GM08714 (cell line): Measurements from ENCODE around the gene DNAH6.
"Not testable (repeated sequence)": the region's sequence is repeated elsewhere in the genome, so short reads cannot be mapped to it uniquely, and the experiment has no call there.

Source experiments
- H3K4me3 ChIP-seq: fragments of 200-500 bp; sonication (Bioruptor generic); 2 replicates; pipeline ENCODE4 v1.5.1; 2014; ENCODE audit warnings: mild to moderate bottlenecking, low read length, inconsistent platforms
- ZNF274 ChIP-seq: IDR thresholded peaks from 2 replicates; pipeline ENCODE4 v1.6.1; 2012; ENCODE audit warnings: mild to moderate bottlenecking, low read depth, low read length

DNAH6 gene

GRCh38 chr2:84766791-84767190, 250.5 kb downstream of the DNAH6 start:
- H3K4me3 ChIP-seq, result no peak overlapping the region
- no peak for TF ChIP-seq ZNF274

GRCh38 chr2:84768840-84769239, 252.5 kb downstream of the DNAH6 start:
- TF ChIP-seq ZNF274, result no peak
- no peak overlapping the region for H3K4me3 ChIP-seq

DNA sequence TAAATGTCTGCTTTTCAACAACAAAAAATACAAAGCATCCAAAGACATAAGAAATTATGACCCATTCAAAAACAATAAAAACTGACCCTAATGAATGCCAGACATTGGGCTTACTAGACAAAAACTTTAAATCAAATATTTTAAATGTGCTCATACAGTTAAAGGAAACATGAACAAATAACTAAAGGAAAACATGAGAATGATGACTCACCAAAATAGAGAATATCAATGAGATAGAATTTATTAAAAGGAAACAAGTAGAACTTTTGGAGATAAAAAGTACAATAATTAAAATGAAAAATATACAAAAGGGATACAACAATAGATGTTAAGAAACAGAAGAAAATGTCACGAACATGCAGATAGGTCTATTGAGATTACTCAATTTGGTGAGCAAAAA, 254.0 kb downstream of the DNAH6 start:
- H3K4me3 ChIP-seq, result no peak overlapping the region
- no peak for TF ChIP-seq ZNF274

GRCh38 chr2:84771251-84771650, 255.0 kb downstream of the DNAH6 start:
- TF ChIP-seq ZNF274, result no peak
- no peak overlapping the region for H3K4me3 ChIP-seq

DNA sequence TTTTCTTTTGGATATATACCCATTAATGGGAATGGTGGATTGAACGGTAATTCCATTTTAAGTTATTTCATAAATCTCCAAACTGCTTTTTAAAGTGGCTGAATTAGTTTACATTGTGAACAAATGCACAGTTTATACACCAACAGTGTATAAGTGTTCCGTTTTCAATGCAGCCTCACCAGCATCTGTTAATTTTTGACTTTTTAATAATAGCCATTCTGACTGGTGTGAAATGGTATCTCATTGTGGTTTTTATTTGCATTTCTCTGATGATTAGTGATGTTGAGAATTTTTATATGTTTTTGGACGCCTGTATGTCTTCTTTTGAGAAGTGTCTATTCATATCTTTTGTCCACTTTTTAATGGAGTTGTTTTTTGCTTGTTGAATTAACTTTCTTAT, 257.3 kb downstream of the DNAH6 start:
- H3K4me3 ChIP-seq, result not testable (repeated sequence)

- H3K4me3 ChIP-seq, result no peak overlapping the region
- TF ChIP-seq ZNF274, result no peak
Observed at GRCh38 chr2:84776011-84776410, 259.7 kb downstream of the DNAH6 start.

GRCh38 chr2:84778911-84779690, 262.8 kb downstream of the DNAH6 start:
- no peak overlapping the region for H3K4me3 ChIP-seq
- no peak for TF ChIP-seq ZNF274

GRCh38 chr2:84779781-84780180, 263.5 kb downstream of the DNAH6 start:
- no peak overlapping the region for H3K4me3 ChIP-seq
- TF ChIP-seq ZNF274, result no peak

DNA sequence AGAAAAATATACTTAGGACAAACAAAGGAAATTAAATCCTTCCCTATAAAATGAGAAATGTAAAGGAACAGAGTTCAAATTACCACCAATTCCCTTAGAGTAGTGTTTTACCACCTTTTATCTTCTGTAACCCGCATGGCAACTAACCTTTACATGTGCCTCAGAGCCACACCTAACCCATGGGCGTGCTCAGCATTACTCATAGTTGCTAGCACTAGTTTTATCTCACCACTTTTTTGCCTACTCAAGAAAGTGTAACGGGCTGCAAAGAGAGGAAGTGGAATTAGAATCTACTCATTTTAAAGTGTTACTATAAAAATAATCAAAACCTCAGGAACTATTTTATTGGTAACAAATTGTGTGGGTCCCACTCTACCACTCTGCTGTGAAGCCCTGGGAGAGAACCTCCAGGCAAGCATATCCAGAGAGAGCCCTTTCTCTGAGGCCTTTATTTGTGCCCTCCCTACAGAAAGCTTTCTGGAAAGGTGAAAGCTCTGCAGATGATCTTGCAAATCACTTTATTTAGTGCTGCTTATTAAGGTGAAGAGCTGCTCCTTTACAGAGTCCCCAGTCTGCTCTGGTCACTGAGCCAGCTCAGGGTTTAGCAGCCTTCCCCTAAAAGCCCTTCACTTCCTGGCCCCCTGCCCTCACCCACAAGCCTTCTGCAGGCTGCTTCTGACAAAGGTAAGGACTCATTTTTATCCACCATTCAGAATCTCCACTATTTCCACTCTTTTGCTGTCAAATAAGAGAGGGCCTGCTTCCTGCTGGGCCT, 265.8 kb downstream of the DNAH6 start:
- no peak for TF ChIP-seq ZNF274
- H3K4me3 ChIP-seq, result no peak overlapping the region

- no peak overlapping the region for H3K4me3 ChIP-seq
- no peak for TF ChIP-seq ZNF274
Observed at GRCh38 chr2:84782717-84783442, 266.6 kb downstream of the DNAH6 start.

DNA sequence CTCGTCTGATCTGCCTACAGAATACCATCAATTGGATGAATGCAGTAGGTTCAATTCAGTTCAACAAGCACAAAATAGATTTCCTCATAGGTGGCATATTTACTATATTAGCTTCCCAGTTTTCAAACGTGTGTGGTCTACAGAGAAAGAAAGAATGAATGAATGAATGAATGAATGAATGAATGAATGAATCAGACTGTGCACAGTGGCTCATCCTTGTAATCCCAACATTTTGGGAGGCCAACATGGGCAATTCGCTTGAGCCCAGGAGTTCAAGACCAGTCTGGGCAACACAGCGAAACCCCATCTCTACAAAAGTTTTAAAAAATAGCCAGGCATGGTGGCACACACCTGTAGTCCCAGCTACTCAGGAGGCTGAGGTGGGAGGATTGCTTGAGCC, 269.7 kb downstream of the DNAH6 start:
- TF ChIP-seq ZNF274, result no peak
- H3K4me3 ChIP-seq, result no peak overlapping the region

DNA sequence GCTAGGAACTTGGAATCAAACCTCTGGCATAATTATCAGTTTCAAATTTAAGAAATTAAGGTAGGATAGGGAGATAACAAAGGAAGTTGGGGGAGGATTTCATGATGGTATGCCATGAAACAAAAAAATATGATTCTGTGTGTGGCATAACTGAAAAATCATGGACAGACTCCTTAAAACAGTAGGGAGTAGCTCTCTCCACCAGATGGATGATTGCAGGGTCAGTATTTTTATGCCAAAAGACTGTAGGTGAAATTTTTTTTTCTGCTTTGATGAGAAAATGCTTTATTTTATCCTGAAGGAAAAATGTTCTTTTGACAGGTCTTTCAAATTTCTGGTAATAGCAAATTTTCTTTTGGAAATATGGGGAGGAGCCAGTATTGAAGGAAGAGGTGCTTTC, 270.3 kb downstream of the DNAH6 start:
- no peak for TF ChIP-seq ZNF274

DNA sequence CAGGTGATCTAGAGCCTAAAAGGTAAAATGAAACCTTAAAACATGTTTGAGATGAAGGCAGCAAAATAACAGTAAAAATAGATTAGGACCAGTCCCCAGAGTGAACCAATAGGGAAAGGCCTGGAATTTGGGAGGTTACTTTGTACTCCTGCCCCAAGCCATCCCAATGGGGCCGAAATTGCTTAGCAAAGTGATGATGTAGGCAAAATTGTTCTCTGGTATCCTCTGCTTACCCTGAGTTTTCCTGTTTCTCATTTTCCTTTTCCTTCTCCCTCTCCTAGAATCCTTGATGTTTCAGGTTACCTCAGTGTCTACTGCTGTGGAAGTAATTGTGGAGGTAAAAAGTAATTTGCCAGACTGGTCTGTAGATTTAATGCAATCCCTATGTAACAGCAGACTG, 271.7 kb downstream of the DNAH6 start:
- H3K4me3 ChIP-seq, result no peak overlapping the region
- no peak for TF ChIP-seq ZNF274

More for the DNA sequence above, 270.3 kb downstream of the DNAH6 start:
- no peak overlapping the region for H3K4me3 ChIP-seq

- no peak overlapping the region for H3K4me3 ChIP-seq
- no peak for TF ChIP-seq ZNF274
Observed at GRCh38 chr2:84788498-84788897, 272.2 kb downstream of the DNAH6 start.
